HG03469 (cell line): ENCODE results near the gene PLIN5.

Experiments used
- ATAC-seq: cut with Tn5 transposase; IDR thresholded peaks from one replicate; pipeline ENCODE4 v1.9.1; 2021; ENCODE audit warnings: mild to moderate bottlenecking, moderate library complexity, moderate number of reproducible peaks; ENCODE audit not compliant: unreplicated experiment

The PLIN5 gene

GRCh38 chr19:4523306-4524110 is 11.5 kb downstream of the PLIN5 start:
- ATAC-seq: no peak

- ATAC-seq: no peak
Measured at GRCh38 chr19:4522291-4523002, 12.6 kb downstream of the PLIN5 start.

DNA sequence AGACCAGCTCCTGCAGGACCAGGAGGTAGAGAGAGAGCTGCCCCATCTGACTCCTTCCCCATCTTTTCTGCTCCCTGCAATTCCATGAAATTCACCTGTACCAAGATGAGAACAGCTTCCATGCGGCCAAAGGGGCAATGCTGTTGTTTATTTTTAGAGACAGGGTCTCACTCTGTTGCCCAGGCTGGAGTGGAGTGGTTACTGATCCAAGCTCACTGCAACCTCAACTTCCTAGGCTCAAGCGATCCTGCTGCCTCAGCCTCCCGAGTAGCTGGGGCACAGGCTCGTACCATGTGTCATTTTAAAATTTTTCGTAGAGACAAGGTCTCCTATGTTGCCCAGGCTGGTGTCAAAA is 13.2 kb downstream of the PLIN5 start:
- no peak for ATAC-seq

DNA sequence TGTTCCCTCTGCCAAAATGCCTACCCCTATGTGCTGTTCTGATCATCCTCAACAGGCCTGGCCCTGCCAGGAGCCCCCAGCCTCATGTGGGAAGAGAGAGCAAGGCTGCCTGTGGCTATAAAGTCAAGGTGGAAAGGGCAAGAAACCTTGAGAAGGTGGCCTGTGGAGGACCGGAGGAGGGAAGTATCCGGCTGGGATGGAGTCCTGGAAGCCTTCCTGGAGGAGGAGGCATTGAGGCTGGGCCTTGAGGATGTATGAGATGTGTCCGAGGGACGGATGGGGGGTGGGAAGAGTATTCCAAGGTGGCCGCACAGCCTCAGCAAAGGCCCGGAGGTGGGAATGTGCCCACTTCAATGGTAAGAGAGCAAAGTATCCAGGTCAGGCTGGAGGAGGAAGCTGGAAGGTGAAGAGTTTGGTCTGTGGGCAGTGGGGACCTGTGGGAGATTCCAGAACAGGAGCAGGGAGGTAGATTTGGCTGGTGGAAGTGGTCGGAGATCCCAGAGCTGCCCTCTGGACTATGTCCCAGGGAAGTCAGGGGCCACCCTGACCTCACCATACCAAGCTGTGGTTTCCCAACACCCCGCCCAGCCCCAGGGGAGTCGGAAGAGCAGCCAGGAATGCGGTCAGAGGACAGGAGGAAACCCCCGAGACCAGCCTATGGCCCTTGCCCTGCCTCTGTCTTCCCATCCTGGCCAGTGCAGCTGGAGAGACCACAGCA is 13.7 kb downstream of the PLIN5 start:
- no peak for ATAC-seq

DNA sequence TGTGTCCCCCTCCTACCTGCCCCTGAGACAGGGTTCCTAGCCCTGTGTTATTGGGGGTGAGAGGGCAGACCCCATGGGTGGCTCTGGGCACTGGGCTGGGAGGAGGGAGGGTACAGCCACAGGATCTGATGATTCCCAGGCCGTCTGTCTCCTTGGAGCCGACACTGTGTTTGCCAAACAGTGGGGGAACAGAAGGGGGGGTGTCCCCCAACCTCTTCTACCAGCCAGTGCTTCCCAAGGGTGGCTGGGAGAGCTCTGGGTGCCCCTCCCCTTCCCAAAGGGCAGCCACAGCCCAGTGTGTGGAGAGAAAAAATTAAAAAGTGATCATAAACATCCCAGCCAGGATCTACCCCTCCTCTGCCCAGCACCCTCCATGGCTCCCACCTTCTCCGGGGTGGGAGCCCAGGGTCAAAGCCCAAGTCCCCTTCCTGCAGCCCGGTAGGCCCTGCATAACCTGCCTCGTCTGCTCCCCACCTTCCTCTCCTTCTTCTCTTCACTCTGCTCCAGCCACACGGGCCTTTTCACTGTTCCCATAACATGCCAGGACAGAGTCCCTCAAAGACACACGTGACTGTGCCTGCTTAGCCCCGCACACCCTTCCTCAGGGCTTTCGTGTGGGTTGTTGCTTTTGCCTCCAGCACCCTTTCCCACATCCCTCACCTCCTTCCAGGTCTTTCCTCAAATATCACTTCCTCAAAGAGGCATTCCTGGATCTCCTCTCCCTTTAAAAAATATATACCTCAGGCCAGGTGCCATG is 15.3 kb downstream of the PLIN5 start:
- ATAC-seq: no peak

- ATAC-seq: no peak
Measured at GRCh38 chr19:4519172-4519496, 15.9 kb downstream of the PLIN5 start.

- ATAC-seq: no peak
Measured at GRCh38 chr19:4518345-4519171, 16.5 kb downstream of the PLIN5 start, which contains the start of gene PLIN4. PLIN4 (minus strand) TSS chr19:4518486; CDS start chr19:4518272, 214 bp downstream.

DNA sequence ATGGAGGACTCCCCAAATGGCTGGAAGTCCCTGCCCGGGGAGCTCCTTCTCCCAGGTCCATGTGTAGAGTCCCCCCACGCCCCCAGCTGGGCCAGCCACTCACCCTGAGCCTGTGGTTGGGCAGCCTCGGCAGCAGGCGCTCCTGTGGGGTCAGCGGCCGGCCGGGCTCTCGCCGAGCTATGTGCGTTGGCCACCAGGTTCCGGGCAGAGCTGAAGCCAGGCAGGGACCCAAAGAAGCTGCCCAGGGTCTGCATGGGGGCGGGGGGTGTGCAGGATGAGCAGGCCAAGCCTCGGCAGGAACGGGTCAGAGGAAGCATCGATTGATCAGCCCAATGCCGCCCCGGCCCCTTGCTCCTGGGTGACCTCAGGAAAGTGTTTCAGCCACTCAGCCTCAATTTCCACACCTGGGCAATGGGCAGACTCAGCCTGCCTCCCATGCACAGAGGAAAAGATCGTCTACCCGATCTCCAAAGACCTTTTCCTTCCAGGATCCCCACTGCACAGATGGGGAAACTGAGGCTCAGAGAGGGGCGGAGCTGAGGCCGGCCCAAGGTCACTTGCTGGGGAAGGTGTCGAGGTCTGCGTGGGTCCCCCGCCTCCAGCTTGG is 17.5 kb downstream of the PLIN5 start:
- no peak for ATAC-seq

DNA sequence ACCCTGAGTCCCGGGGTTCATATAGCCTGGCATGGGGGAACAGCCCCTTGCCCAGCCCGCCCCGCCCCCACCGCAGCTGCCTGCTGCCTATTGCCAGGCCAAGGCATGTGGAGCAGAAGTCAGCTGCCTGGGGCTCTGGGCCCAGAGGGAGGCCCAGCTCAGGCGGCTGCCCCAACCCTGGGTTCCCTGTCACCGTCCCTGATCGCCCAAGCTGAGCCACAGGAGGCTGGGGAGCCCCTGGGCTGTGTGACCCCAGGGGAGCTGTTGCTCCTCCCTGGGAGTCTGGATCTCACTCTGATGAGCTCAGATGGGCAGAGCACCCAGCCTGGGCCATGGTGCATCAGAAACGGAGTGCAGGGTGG is 18.1 kb downstream of the PLIN5 start:
- ATAC-seq: no peak

DNA sequence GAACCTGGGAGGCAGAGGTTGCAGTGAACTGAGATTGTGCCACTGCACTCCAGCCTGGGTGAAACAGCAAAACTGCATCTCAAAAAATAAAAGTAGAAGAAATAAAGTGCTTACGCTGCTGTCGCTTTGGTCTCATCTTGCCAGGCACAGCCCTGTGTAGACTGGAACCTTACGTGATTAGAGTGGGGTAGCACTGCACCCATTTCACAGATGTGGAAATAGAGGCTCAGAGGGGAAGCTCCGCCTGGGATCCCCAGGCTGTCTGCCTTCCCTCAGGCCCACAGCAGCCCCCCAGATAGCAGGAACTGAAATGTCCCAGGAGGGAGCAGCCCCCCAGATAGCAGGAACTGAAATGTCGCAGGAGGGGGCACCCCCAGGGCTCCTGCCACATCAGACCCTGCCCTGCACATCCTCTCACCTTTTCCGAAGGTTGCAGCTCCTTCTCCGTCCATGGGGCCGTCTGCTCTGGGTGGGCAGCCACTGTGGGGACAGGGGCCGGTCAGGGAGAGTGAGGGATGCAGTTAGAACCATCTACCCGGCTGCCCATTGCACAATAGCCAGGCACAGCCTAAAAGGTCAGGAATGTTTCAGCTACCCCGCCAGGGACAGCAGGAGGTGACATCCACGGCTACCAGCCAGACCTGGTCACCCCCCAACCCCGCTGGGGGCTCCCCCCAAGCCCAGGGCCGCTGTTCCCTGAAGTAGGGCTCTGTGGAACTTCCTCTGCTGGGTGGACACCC is 18.7 kb downstream of the PLIN5 start:
- ATAC-seq: no peak

DNA sequence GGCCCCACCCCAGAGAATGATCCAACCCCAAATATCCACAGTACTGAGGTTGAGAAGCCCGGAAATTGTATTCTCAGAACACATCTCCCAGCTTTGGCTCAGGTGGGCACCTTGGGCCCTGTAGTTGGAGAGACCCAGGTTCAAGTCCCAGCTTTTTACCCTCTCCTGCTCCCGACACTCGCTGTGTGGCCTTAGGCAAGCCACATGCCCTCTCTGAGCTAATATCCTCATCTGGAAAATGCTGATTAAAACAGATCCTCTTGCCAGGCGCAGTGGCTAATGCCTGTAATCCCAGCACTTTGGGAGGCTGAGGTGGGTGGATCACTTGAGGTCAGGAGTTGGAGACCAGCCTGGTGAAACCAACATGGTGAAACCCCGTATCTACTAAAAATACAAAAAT is 19.3 kb downstream of the PLIN5 start:
- ATAC-seq: no peak

- ATAC-seq: no peak
Measured at GRCh38 chr19:4513248-4513647, 21.8 kb downstream of the PLIN5 start.

GRCh38 chr19:4512070-4512469 is 23.0 kb downstream of the PLIN5 start:
- no peak for ATAC-seq

DNA sequence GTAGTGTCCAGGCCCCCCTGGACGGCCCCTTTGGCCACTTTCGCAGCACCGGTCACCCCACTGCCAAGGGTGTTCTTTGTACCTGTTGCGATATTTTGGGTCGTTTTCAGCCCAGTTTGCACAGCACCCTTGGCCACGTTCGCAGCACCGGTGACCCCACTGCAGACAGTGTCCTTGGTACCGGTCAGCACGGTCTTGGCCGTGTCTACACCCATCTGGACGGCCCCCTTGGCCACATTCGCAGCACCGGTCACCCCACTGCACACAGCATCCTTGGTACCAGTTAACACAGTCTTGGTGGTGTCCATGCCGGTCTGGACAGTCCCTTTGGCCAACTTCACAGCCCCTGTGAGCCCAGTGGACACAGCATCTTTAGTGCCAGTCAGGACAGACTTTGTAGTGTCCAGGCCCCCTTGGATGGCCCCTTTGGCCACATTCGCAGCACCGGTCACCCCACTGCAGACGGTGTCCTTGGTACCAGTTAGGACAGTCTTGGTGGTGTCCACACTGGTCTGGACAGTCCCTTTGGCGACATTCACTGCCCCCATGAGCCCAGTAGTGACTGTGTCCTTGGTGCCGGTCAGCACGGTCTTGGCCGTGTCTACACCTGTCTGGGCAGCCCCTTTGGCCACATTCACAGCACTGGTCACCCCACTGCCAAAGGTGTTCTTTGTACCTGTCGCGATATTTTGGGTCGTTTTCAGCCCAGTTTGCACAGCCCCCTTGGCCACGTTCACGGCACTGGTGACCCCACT is 23.5 kb downstream of the PLIN5 start:
- no peak for ATAC-seq

GRCh38 chr19:4510435-4511255 is 24.4 kb downstream of the PLIN5 start:
- ATAC-seq: no peak

GRCh38 chr19:4508698-4509097 is 26.3 kb downstream of the PLIN5 start:
- ATAC-seq: no peak

DNA sequence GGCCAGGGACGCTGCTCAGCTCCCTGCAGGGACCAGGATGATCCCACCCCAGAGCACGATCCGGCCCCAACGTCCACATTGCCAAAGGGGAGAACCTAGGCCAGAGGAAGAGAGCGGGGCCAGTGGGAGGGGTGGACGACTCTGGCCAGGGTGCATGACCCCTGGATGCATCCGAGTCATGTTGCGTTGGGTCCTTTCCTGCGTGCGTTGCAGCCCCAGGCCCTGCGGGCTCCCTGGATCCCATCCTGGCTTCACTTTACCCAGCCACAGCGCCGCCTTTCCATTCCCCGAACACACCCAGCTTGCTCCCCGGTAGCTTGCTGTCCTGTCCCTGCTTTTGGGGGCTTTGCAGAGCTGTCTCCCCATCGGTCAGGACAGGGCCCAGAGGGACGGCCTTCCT is 27.2 kb downstream of the PLIN5 start:
- ATAC-seq: no peak

DNA sequence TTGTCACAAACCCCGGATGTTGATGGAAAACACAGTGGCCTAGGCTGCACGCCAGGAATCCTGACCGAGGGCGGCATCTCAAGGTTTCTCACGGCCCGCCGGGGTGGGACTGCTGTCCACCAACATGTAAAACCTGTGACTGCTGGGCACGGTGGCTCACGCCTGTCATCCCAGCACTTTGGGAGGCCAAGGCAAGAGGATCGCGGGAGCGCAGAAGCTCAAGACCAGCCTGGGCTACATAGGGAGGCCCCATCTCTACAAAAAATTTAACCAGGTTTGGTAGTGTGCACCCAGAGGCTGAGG is 27.9 kb downstream of the PLIN5 start:
- no peak for ATAC-seq
